Spleen (tissue), 11 donors: ENCODE data around the gene PGS1. TPM values are rescaled to one million over a fixed set of nuclear protein-coding genes. Genes with fewer than 3 reads are reported as not detected.
A peak's percentile ranks its signal among the peaks of the same experiment; 100 is the strongest.

Experiments used
- DNase-seq: peaks from one replicate; pipeline ENCODE4 v3.0.0-alpha.2; 2020
- H3K27ac ChIP-seq, 8 donors: fragments of 200-600 bp; sonication (generic) in 7 of 8; 1 replicate in 4 of 8; 2 replicates in 4 of 8; pipeline versions ENCODE4 v1.5.0 to v1.8.0; 2016 to 2021; ENCODE audit warnings: inconsistent platforms in 4 of 8, mild to moderate bottlenecking in 4 of 8, moderate library complexity in 1 of 8
- H3K27me3 ChIP-seq, 7 donors: fragments of 200-600 bp; sonication (generic) in 6 of 7; replicated peaks in 1 of 7; 1 replicate in 4 of 7; 2 replicates in 3 of 7; pipeline versions ENCODE4 v1.5.0 to v1.8.0; 2016 to 2021; ENCODE audit warnings: inconsistent platforms in 3 of 7, mild to moderate bottlenecking in 1 of 7
- H3K36me3 ChIP-seq, 6 donors: fragments of 200-600 bp; sonication (generic) in 5 of 6; 1 replicate in 4 of 6; 2 replicates in 2 of 6; pipeline versions ENCODE4 v1.5.0 to v1.8.0; 2016 to 2021; ENCODE audit warnings: inconsistent platforms in 2 of 6
- H3K4me1 ChIP-seq, 6 donors: fragments of 200-600 bp; sonication (generic) in 5 of 6; 1 replicate in 3 of 6; 2 replicates in 3 of 6; pipeline versions ENCODE4 v1.5.0 to v1.8.0; 2016 to 2021; ENCODE audit warnings: inconsistent platforms in 3 of 6
- H3K4me3 ChIP-seq, 8 donors: fragments of 200-600 bp; sonication (generic) in 7 of 8; 1 replicate in 4 of 8; 2 replicates in 4 of 8; pipeline versions ENCODE4 v1.5.0 to v1.8.0; 2016 to 2021; ENCODE audit warnings: inconsistent platforms in 4 of 8, mild to moderate bottlenecking in 4 of 8, moderate library complexity in 2 of 8
- H3K9me3 ChIP-seq, 8 donors: fragments of 200-600 bp; sonication (generic) in 7 of 8; 1 replicate in 4 of 8; 2 replicates in 4 of 8; pipeline versions ENCODE4 v1.5.0 to v1.8.0; 2016 to 2021; ENCODE audit warnings: inconsistent platforms in 4 of 8
- CTCF ChIP-seq, 11 experiments: fragments of 200-600 bp in 7 of 11; fragments of 450-650 bp in 4 of 11; sonication (generic) in 4 of 11; IDR thresholded peaks in 8 of 11; conservative IDR thresholded peaks in 3 of 11; 1 replicate in 7 of 11; 2 replicates in 4 of 11; pipeline versions ENCODE4 v1.4.0 to v1.8.0; 2016 to 2021; ENCODE audit warnings: antibody characterized with exemption in 11 of 11, inconsistent platforms in 4 of 11, mild to moderate bottlenecking in 1 of 11
- POLR2A ChIP-seq, 3 donors: fragments of 450-650 bp; IDR thresholded peaks; one replicate each; pipeline ENCODE4 v1.5.1; 2017; ENCODE audit warnings: antibody characterized with exemption in 3 of 3, mild to moderate bottlenecking in 1 of 3
- POLR2AphosphoS5 ChIP-seq, 3 donors: sonication (generic); formaldehyde crosslinking; IDR thresholded peaks; one replicate each; pipeline ENCODE4 v1.5.1; 2017; ENCODE audit warnings: antibody characterized with exemption in 3 of 3
- WGBS, 5 donors: extraction: QIAGEN DNeasy Blood & Tissue Kit in 3 of 5; methylation state at CpG; one replicate each; pipeline versions ENCODE4 v1.1.5 to v1.1.7; 2013 to 2018; 5-methylcytosine and 5-hydroxymethylcytosine counted together
- intact Hi-C: fragments of 100-400 bp; cut with DNase I; formaldehyde crosslinking; loops from one replicate; pipeline ENCODE4 v1.15.0; 2023; ENCODE audit warnings: low total_unique reads
- polyA plus RNA-seq, 3 donors: library from polyadenylated mRNA; stranded (reverse); fragments of 200-250 nt; gene quantifications; one replicate each; pipeline ENCODE4 v1.2.1, GENCODE V29; 2013
- total RNA-seq, 7 donors: library from RNA; depleted of rRNA in 3 of 7; stranded (reverse); fragments of >200 nt in 3 of 7; fragmentation: NEBNext Ultra II Directional in 4 of 7; extraction: Animal tissue kit (Norgen Biotek cat#: 25700) in 4 of 7; gene quantifications; one replicate each; pipeline versions ENCODE4 v1.1.0 to v1.2.1, GENCODE V29; 2016 to 2021
- donor health status: healthy with polysubstance abuse.
- donor health status: DM: no; HTN: no; CAD: no; lungs with moderate emphysema.
- donor health status: DM: no; HTN: no; CAD: no.
- donor health status: Bipolar disorder and iron deficiency.
- donor health status: healthy.
- donor health status: DM: no; HTN: no; CAD: no.
- donor health status: DM: yes; HTN: yes; CAD: no.

The PGS1 gene
- total and polyA plus RNA-seq, 10 donors, result 20.0 to 217 (median 109) TPM

GRCh38 chr17:78361225-78361701, 17.2 kb upstream of the PGS1 start:
- H3K4me1 ChIP-seq, result peaks cover 26 to 70% (median 58%) of the 10 kb centered on the region in 6 donors
- TF ChIP-seq POLR2A (IDR thresholded peaks at IDR 0.05) (no peak), POLR2AphosphoS5 (IDR thresholded peaks at IDR 0.05) (no peak), CTCF (IDR thresholded peaks at IDR 0.05 in 8 of 11, conservative IDR thresholded peaks at IDR 0.05 in 3 of 11) (no peak)
- H3K27ac ChIP-seq, result peak overlapping the region in 7 of 8 donors; percentile 92 to 98 (median 96)
- DNase-seq, result no peak
- peak overlapping the region in 2 of 8 donors; percentile 90 to 94 for H3K4me3 ChIP-seq
- peaks cover 0 to 40% (median 1%) of the 10 kb centered on the region in 7 donors for H3K27me3 ChIP-seq
- H3K36me3 ChIP-seq, result peaks cover 0 to 26% (median 22%) of the 10 kb centered on the region in 6 donors
- intact Hi-C loops, result loop anchor here (5.0 kb wide), 1 partner anchor 56 kb away; no protein-coding TSS in a partner anchor
- 68 to 81% (median 70%) methylated on average over 12 of the region's 12 CpGs for WGBS, 5 donors
- H3K9me3 ChIP-seq, result no peaks in the 10 kb centered on the region

GRCh38 chr17:78362232-78362631, 16.2 kb upstream of the PGS1 start:
- Histone ChIP-seq H3K9me3 (no peaks in the 10 kb centered on the region), H3K4me3 (no peak overlapping the region), H3K4me1 (peaks cover 18 to 69% (median 55%) of the 10 kb centered on the region in 6 donors), H3K27ac (no peak overlapping the region), H3K36me3 (peaks cover 0 to 19% (median 18%) of the 10 kb centered on the region in 6 donors), H3K27me3 (peaks cover 0 to 48% (median 5%) of the 10 kb centered on the region in 7 donors)
- intact Hi-C loops, result loop anchor here (5.0 kb wide), 1 partner anchor 55 kb away; no protein-coding TSS in a partner anchor
- TF ChIP-seq POLR2A (IDR thresholded peaks at IDR 0.05), result no peak
- TF ChIP-seq CTCF (IDR thresholded peaks at IDR 0.05 in 8 of 11, conservative IDR thresholded peaks at IDR 0.05 in 3 of 11), result no peak
- no peak for TF ChIP-seq POLR2AphosphoS5 (IDR thresholded peaks at IDR 0.05)
- no peak for DNase-seq
- WGBS, 5 donors, result 93 to 98% (median 96%) methylated on average over 5 of the region's 5 CpGs

GRCh38 chr17:78362671-78363070, 15.8 kb upstream of the PGS1 start:
- intact Hi-C loops, result loop anchor here (5.0 kb wide), 1 partner anchor 55 kb away; no protein-coding TSS in a partner anchor
- 92 to 97% (median 93%) methylated on average over 6 to 7 of the region's 7 CpGs for WGBS, 5 donors
- Histone ChIP-seq H3K27ac (no peak overlapping the region), H3K9me3 (no peaks in the 10 kb centered on the region), H3K36me3 (peaks cover 0 to 15% (median 13%) of the 10 kb centered on the region in 6 donors), H3K27me3 (peaks cover 0 to 48% (median 5%) of the 10 kb centered on the region in 7 donors), H3K4me1 (peaks cover 14 to 64% (median 50%) of the 10 kb centered on the region in 6 donors), H3K4me3 (no peak overlapping the region)
- no peak for DNase-seq
- TF ChIP-seq POLR2A (IDR thresholded peaks at IDR 0.05) (no peak), CTCF (IDR thresholded peaks at IDR 0.05 in 8 of 11, conservative IDR thresholded peaks at IDR 0.05 in 3 of 11) (peak in 1 of 11 experiments; percentile 13)

GRCh38 chr17:78364436-78365281, 13.8 kb upstream of the PGS1 start:
- intact Hi-C loops, result loop anchor here (5.0 kb wide), 1 partner anchor 53 kb away; no protein-coding TSS in a partner anchor
- TF ChIP-seq POLR2A (IDR thresholded peaks at IDR 0.05) (no peak), CTCF (IDR thresholded peaks at IDR 0.05 in 8 of 11, conservative IDR thresholded peaks at IDR 0.05 in 3 of 11) (no peak), POLR2AphosphoS5 (IDR thresholded peaks at IDR 0.05) (peak in 1 of 3 donors; percentile 42)
- no peaks in the 10 kb centered on the region for H3K36me3 ChIP-seq
- no peak overlapping the region for H3K4me3 ChIP-seq
- H3K4me1 ChIP-seq, result peaks cover 6 to 44% (median 31%) of the 10 kb centered on the region in 6 donors
- peaks cover 0 to 47% (median 5%) of the 10 kb centered on the region in 7 donors for H3K27me3 ChIP-seq
- WGBS, 5 donors, result 39 to 50% (median 42%) methylated on average over 13 to 26 of the region's 26 CpGs
- H3K9me3 ChIP-seq, result no peaks in the 10 kb centered on the region
- H3K27ac ChIP-seq, result peak overlapping the region in 5 of 8 donors; percentile 22 to 65 (median 53)
- no peak for DNase-seq
